Kidney glomerular epithelial cell (primary cell): ENCODE data around the gene INPP5J.
"Not testable (repeated sequence)": the region's sequence is repeated elsewhere in the genome, so short reads cannot be mapped to it uniquely, and the experiment has no call there.

Source experiments
- DNase-seq: peaks from one replicate; lab custom pipeline; 2025; lab: John Stamatoyannopoulos, UW

Gene INPP5J

GRCh38 chr22:31086703-31087330 is 35.9 kb upstream of the INPP5J start:
- no peak for DNase-seq

- no peak for DNase-seq
Observed at GRCh38 chr22:31087744-31088215, 35.0 kb upstream of the INPP5J start.

- DNase-seq = no peak
Observed at GRCh38 chr22:31088233-31088986, 34.4 kb upstream of the INPP5J start.

GRCh38 chr22:31089160-31090100 is 33.3 kb upstream of the INPP5J start:
- no peak for DNase-seq

- no peak for DNase-seq
Observed at GRCh38 chr22:31090217-31091085, 32.3 kb upstream of the INPP5J start.

- no peak for DNase-seq
Observed at GRCh38 chr22:31091106-31091975, 31.4 kb upstream of the INPP5J start.

- DNase-seq = no peak
Observed at GRCh38 chr22:31092161-31092560, 30.6 kb upstream of the INPP5J start.

- no peak for DNase-seq
Observed at GRCh38 chr22:31093086-31093850, 29.5 kb upstream of the INPP5J start.

GRCh38 chr22:31094021-31094551 is 28.7 kb upstream of the INPP5J start:
- no peak for DNase-seq

GRCh38 chr22:31094741-31095140 is 28.0 kb upstream of the INPP5J start:
- DNase-seq = no peak

GRCh38 chr22:31095637-31096249 is 27.0 kb upstream of the INPP5J start:
- no peak for DNase-seq

GRCh38 chr22:31096657-31097279 is 26.0 kb upstream of the INPP5J start:
- DNase-seq = no peak

GRCh38 chr22:31097539-31097938 is 25.2 kb upstream of the INPP5J start:
- not testable (repeated sequence) for DNase-seq

GRCh38 chr22:31097941-31098631 is 24.7 kb upstream of the INPP5J start:
- no peak for DNase-seq

GRCh38 chr22:31098632-31099110 is 24.1 kb upstream of the INPP5J start:
- DNase-seq = no peak

- DNase-seq = no peak
Observed at GRCh38 chr22:31099386-31099785, 23.4 kb upstream of the INPP5J start.

- no peak for DNase-seq
Observed at GRCh38 chr22:31099841-31100761, 22.7 kb upstream of the INPP5J start.
